ENCODE measurements around the gene ANO5. TPM values are rescaled to one million over a fixed set of nuclear protein-coding genes. Genes with fewer than 3 reads are reported as not detected.

ANO5 gene
- total RNA-seq, 1 donor from 2014 or later: 3.9 TPM

DNA sequence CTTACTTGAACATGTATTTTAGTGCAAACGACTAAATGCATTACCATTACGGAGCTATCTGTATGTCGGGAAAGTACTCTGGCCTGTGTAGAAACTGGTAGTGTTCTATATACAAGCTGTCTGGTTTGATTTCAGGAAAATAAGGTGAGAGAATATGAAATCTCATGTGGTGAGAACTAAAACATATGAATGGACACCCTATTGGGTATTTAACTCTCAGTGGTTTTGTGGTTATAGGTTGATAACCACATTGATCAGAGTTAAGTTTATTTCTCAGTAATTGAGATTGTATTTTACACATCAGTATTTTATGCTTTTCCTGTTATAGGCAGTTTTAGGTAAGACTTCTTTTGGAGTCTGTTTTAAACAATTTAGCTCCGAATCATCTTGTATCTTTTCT is 10.4 kb downstream of the ANO5 start:
- Mint-ChIP-seq H3K4me3 (no peak overlapping the region), H3K9me3 (no peaks in the 10 kb centered on the region), H3K27me3 (ENCODE audit: low read depth) (no peaks in the 10 kb centered on the region), H3K4me1 (no peaks in the 10 kb centered on the region), H3K27ac (no peak overlapping the region), H3K36me3 (no peaks in the 10 kb centered on the region)
- TF ChIP-seq, protein P1, sequence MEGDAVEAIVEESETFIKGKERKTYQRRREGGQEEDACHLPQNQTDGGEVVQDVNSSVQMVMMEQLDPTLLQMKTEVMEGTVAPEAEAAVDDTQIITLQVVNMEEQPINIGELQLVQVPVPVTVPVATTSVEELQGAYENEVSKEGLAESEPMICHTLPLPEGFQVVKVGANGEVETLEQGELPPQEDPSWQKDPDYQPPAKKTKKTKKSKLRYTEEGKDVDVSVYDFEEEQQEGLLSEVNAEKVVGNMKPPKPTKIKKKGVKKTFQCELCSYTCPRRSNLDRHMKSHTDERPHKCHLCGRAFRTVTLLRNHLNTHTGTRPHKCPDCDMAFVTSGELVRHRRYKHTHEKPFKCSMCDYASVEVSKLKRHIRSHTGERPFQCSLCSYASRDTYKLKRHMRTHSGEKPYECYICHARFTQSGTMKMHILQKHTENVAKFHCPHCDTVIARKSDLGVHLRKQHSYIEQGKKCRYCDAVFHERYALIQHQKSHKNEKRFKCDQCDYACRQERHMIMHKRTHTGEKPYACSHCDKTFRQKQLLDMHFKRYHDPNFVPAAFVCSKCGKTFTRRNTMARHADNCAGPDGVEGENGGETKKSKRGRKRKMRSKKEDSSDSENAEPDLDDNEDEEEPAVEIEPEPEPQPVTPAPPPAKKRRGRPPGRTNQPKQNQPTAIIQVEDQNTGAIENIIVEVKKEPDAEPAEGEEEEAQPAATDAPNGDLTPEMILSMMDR (IDR thresholded peaks at IDR 0.05; ENCODE audit: unreplicated experiment): no peak
- DNase-seq (ENCODE audit: low spot score in 2 of 2, unreplicated experiment in 2 of 2): no peak

DNA sequence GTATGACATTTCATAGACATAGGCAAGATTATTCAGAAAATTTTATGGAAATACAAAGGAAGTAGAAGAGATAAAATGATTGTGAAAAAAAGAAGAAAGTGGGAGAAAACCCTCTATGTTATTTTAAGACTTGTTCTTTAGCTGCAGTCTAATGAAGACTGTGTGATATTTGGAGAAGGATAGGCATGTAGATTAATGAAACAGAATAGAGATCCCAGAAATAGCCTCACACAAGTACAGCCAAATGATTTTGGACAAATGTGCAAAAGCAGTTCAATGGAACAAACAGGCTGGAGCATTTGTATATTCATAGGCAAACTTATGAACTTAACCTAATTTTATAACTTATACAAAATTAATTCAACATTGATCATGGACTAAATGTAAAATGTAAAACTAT is 14.3 kb downstream of the ANO5 start:
- TF ChIP-seq, protein P1 (IDR thresholded peaks at IDR 0.05; ENCODE audit: unreplicated experiment): no peak

DNA sequence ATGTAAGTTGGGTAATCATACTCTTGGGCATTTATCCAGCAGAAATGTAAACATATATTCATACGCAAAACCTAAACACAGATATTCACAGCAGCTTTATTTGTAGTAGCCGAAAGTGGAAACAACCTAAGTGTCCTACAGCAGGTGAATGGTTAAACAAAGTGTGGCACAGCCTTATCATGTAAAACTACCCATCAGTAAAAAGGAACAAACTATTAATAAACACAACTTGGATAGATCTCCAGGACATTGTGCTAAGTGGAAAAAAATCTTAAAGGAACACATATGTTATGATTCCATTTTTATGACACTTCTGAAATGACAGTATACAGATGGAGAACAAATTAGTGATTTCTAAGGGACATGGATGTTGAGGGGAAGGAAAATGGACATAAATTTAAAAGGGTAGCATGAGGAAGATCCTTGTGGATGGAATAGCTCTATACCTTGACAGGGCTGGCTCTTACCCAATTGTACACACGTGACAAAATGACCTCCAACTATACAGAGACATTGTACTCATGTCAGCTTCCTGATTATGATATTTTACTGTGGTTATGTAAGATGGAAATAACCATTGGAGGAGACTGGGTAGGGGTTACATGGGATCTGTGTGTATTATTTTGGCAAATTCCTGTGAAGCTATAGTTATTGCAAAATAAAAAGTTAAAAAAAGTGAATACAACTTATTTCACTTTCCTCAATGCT is 15.4 kb downstream of the ANO5 start:
- Mint-ChIP-seq H3K4me1 (no peaks in the 10 kb centered on the region), H3K27me3 (ENCODE audit: low read depth) (no peaks in the 10 kb centered on the region), H3K4me3 (no peak overlapping the region), H3K27ac (no peak overlapping the region), H3K36me3 (no peaks in the 10 kb centered on the region), H3K9me3 (no peaks in the 10 kb centered on the region)
- no peak for DNase-seq (ENCODE audit: low spot score in 2 of 2, unreplicated experiment in 2 of 2)
- TF ChIP-seq, protein P1 (IDR thresholded peaks at IDR 0.05; ENCODE audit: unreplicated experiment): no peak

More for the DNA sequence above, 14.3 kb downstream of the ANO5 start:
- Mint-ChIP-seq H3K36me3 (no peaks in the 10 kb centered on the region), H3K27ac (no peak overlapping the region), H3K27me3 (ENCODE audit: low read depth) (no peaks in the 10 kb centered on the region), H3K4me3 (no peak overlapping the region), H3K9me3 (no peaks in the 10 kb centered on the region), H3K4me1 (no peaks in the 10 kb centered on the region)
- DNase-seq (ENCODE audit: low spot score in 2 of 2, unreplicated experiment in 2 of 2): no peak

DNA sequence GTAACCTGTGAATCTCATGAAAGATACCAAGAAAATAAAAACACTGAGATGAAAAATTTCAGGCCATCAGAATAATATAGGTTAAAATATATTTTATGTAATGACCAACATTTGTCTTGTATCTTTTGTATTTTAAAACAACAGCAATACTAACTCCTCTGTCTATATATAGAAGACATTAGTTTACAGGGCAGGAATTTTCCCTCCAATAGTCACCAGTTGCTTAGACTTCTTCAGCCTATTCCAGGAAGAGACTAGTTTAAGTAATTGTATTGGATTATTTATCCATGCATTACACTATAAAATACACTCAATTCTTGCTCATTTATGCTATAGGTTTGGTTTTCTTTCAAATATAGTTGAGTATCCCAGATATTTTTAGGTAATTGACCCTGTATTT is 24.1 kb downstream of the ANO5 start:
- Mint-ChIP-seq H3K9me3 (no peaks in the 10 kb centered on the region), H3K27me3 (ENCODE audit: low read depth) (no peaks in the 10 kb centered on the region), H3K4me1 (no peaks in the 10 kb centered on the region), H3K36me3 (no peaks in the 10 kb centered on the region), H3K27ac (no peak overlapping the region), H3K4me3 (no peak overlapping the region)
- TF ChIP-seq, protein P1 (IDR thresholded peaks at IDR 0.05; ENCODE audit: unreplicated experiment): no peak
- DNase-seq (ENCODE audit: low spot score in 2 of 2, unreplicated experiment in 2 of 2): no peak

DNA sequence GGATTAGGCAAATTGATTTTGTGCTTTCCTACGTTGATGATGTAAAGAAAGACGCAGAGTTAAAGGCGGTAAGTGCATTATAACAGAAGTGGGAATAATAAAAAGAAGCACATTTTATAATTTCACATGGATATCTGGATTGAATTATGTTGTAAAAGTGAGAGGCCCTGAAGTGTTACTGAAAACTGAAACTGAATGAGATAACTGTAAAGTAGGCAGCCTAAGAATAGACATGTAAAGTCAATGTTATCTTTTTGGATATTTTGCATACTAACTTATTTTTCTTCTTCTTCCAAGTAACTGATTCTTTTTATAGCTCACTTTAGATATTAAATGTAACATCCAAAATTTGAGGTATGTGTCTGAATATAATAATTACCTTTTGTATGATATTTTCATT is 28.3 kb downstream of the ANO5 start:
- no peaks in the 10 kb centered on the region for H3K9me3 Mint-ChIP-seq
- H3K27me3 Mint-ChIP-seq (ENCODE audit: low read depth): no peaks in the 10 kb centered on the region
- no peaks in the 10 kb centered on the region for H3K4me1 Mint-ChIP-seq
- TF ChIP-seq, protein P1 (IDR thresholded peaks at IDR 0.05; ENCODE audit: unreplicated experiment): no peak
- H3K27ac Mint-ChIP-seq: no peak overlapping the region
- H3K36me3 Mint-ChIP-seq: no peaks in the 10 kb centered on the region
- H3K4me3 Mint-ChIP-seq: no peak overlapping the region
- DNase-seq (ENCODE audit: low spot score in 2 of 2, unreplicated experiment in 2 of 2): no peak
